H1 (cell line): ENCODE measurements around the gene MBNL1. TPM values are rescaled to one million over a fixed set of nuclear protein-coding genes. Genes with fewer than 3 reads are reported as not detected.

Experiments
- CTCF ChIA-PET: fragments of 300-600 bp; sonication (Branson Sonifier 250); formaldehyde crosslinking; loops from one replicate; lab custom pipeline; 2021; ENCODE audit not compliant: partially characterized antibody; lab: Charles Lee
- POLR2A ChIA-PET: fragments of 300-600 bp; sonication (Branson Sonifier 250); formaldehyde crosslinking; loops from one replicate; lab custom pipeline; 2021; ENCODE audit warnings: inconsistent platforms; ENCODE audit not compliant: partially characterized antibody; lab: Charles Lee
- DNase-seq, 2 experiments: peaks; one replicate each; pipeline versions ENCODE4 v3.0.0 to v3.0.0-alpha.2; 2010 to 2022; ENCODE audit warnings: low spot score in 2 of 2, low read depth in 1 of 2, mixed read lengths in 1 of 2
- FAIRE-seq: peaks from 2 replicates; lab custom pipeline; 2011; peaks lifted over from hg19 to GRCh38; lab: Jason Lieb, UNC
- H2AFZ ChIP-seq: 2 replicates; pipeline ENCODE4 v1.8.1; 2012; ENCODE audit warnings: low read length, inconsistent platforms
- H2AK5ac ChIP-seq: 2 replicates; pipeline ENCODE4 v1.6.1; 2013; ENCODE audit warnings: low read depth, low read length
- H2BK120ac ChIP-seq: replicated peaks from 2 replicates; pipeline ENCODE3; 2013; ENCODE audit warnings: low read depth, low read length, inconsistent platforms
- H2BK12ac ChIP-seq: 2 replicates; pipeline ENCODE4 v1.6.1; 2013; ENCODE audit warnings: low read depth, low read length
- H2BK15ac ChIP-seq: 2 replicates; pipeline ENCODE4 v1.6.1; 2013; ENCODE audit warnings: low read length
- H2BK20ac ChIP-seq: 2 replicates; pipeline ENCODE4 v1.6.1; 2013; ENCODE audit warnings: low read length
- H2BK5ac ChIP-seq: 2 replicates; pipeline ENCODE4 v1.6.1; 2013; ENCODE audit warnings: low read depth, low read length
- H3K14ac ChIP-seq: 2 replicates; pipeline ENCODE4 v1.6.1; 2013; ENCODE audit warnings: inconsistent platforms; ENCODE audit not compliant: insufficient read length
- H3K18ac ChIP-seq: 2 replicates; pipeline ENCODE4 v1.6.1; 2013; ENCODE audit warnings: low read length; ENCODE audit errors: extremely low read depth
- H3K23ac ChIP-seq: 2 replicates; pipeline ENCODE4 v1.6.1; 2013; ENCODE audit warnings: inconsistent platforms; ENCODE audit not compliant: insufficient read length
- H3K23me2 ChIP-seq: 2 replicates; pipeline ENCODE4 v1.6.1; 2013; ENCODE audit warnings: low read depth, low read length
- H3K27ac ChIP-seq: 2 replicates; pipeline ENCODE4 v1.6.1; 2011; ENCODE audit warnings: low read depth, low read length, inconsistent platforms
- H3K27me3 ChIP-seq, 4 experiments: replicated peaks in 1 of 4; 1 replicate in 1 of 4; 2 replicates in 3 of 4; pipeline versions ENCODE4 v1.6.1 to v1.8.1; 2011 to 2013; ENCODE audit warnings: low read length in 3 of 4, mild to moderate bottlenecking in 3 of 4, inconsistent platforms in 2 of 4, mixed read lengths in 2 of 4, moderate library complexity in 1 of 4; ENCODE audit not compliant: control insufficient read depth in 3 of 4, insufficient read depth in 3 of 4; ENCODE audit errors: extremely low read depth in 1 of 4
- H3K36me3 ChIP-seq, 4 experiments: 2 replicates each; pipeline versions ENCODE4 v1.6.1 to v1.8.1; 2011 to 2013; ENCODE audit warnings: mild to moderate bottlenecking in 4 of 4, low read length in 3 of 4, moderate library complexity in 2 of 4, control low read depth in 1 of 4, inconsistent platforms in 1 of 4; ENCODE audit not compliant: insufficient read depth in 4 of 4, control insufficient read depth in 2 of 4
- H3K4ac ChIP-seq: replicated peaks from 2 replicates; pipeline ENCODE3; 2013; ENCODE audit warnings: low read length, low read depth, mixed read lengths, inconsistent platforms; ENCODE audit not compliant: insufficient read length
- H3K4me1 ChIP-seq, 4 experiments: replicated peaks in 1 of 4; 1 replicate in 1 of 4; 2 replicates in 3 of 4; pipeline versions ENCODE4 v1.6.1 to v1.8.1; 2011 to 2013; ENCODE audit warnings: low read length in 3 of 4, inconsistent platforms in 2 of 4, mixed read lengths in 1 of 4; ENCODE audit not compliant: insufficient read depth in 4 of 4, control insufficient read depth in 3 of 4
- H3K4me2 ChIP-seq, 2 experiments: 2 replicates each; pipeline versions ENCODE4 v1.6.1 to v1.8.1; 2011 to 2013; ENCODE audit warnings: low read depth in 2 of 2, low read length in 2 of 2, control low read depth in 1 of 2, inconsistent platforms in 1 of 2, mild to moderate bottlenecking in 1 of 2; ENCODE audit not compliant: insufficient read depth in 1 of 2
- H3K4me3 ChIP-seq, 4 experiments: fragments of 200-600, 300-600 bp in 1 of 4; sonication (generic), shearing (Covaris generic), sonication (Bioruptor Twin) in 1 of 4; 2 replicates each; pipeline versions ENCODE4 v1.5.1 to v1.8.1; 2011 to 2016; ENCODE audit warnings: low read length in 4 of 4, low read depth in 3 of 4, control low read depth in 2 of 4, inconsistent platforms in 2 of 4, mild to moderate bottlenecking in 2 of 4, mixed read lengths in 1 of 4, moderate library complexity in 1 of 4; ENCODE audit not compliant: insufficient read depth in 2 of 4; ENCODE audit errors: extremely low read depth in 1 of 4
- H3K56ac ChIP-seq: replicated peaks from 2 replicates; pipeline ENCODE3; 2013; ENCODE audit warnings: low read depth, mild to moderate bottlenecking, mixed read lengths, low read length, inconsistent platforms; ENCODE audit not compliant: insufficient read length
- H3K79me1 ChIP-seq: 2 replicates; pipeline ENCODE4 v1.6.1; 2013; ENCODE audit warnings: low read depth, low read length, control low read depth
- H3K79me2 ChIP-seq, 2 experiments: 2 replicates each; pipeline versions ENCODE4 v1.6.1 to v1.8.1; 2012 to 2013; ENCODE audit warnings: low read length in 2 of 2, mild to moderate bottlenecking in 2 of 2, inconsistent platforms in 1 of 2; ENCODE audit not compliant: insufficient read depth in 2 of 2, control insufficient read depth in 1 of 2
- H3K9ac ChIP-seq, 4 experiments: replicated peaks in 1 of 4; 1 replicate in 1 of 4; 2 replicates in 3 of 4; pipeline versions ENCODE4 v1.6.1 to v1.8.1; 2011 to 2013; ENCODE audit warnings: low read depth in 3 of 4, low read length in 3 of 4, control low read depth in 2 of 4, mild to moderate bottlenecking in 2 of 4, moderate library complexity in 2 of 4, inconsistent platforms in 1 of 4; ENCODE audit errors: extremely low read depth in 1 of 4
- H3K9me3 ChIP-seq, 2 experiments: 2 replicates each; pipeline versions ENCODE4 v1.6.1 to v1.8.1; 2012 to 2013; ENCODE audit warnings: mild to moderate bottlenecking in 2 of 2, moderate library complexity in 2 of 2, control low read depth in 1 of 2, inconsistent platforms in 1 of 2, low read depth in 1 of 2, low read length in 1 of 2, mixed read lengths in 1 of 2; ENCODE audit not compliant: insufficient read depth in 2 of 2
- H4K20me1 ChIP-seq, 2 experiments: replicated peaks in 1 of 2; 2 replicates each; pipeline versions ENCODE3 to v1.8.1; 2011 to 2013; ENCODE audit warnings: inconsistent platforms in 2 of 2, low read length in 2 of 2, mild to moderate bottlenecking in 1 of 2; ENCODE audit not compliant: insufficient read depth in 2 of 2, control insufficient read depth in 1 of 2
- H4K5ac ChIP-seq: 2 replicates; pipeline ENCODE4 v1.6.1; 2013; ENCODE audit warnings: low read length, low read depth, mixed read lengths, inconsistent platforms; ENCODE audit not compliant: insufficient read length
- H4K8ac ChIP-seq: 2 replicates; pipeline ENCODE4 v1.8.0; 2013; ENCODE audit warnings: mild to moderate bottlenecking, moderate library complexity, low read length, inconsistent platforms; ENCODE audit not compliant: insufficient read depth; ENCODE audit errors: extremely low read depth
- H4K91ac ChIP-seq: replicated peaks from 2 replicates; pipeline ENCODE3; 2013; ENCODE audit warnings: low read length, mixed read lengths, inconsistent platforms; ENCODE audit not compliant: insufficient read length
- BCL11A ChIP-seq, 2 experiments: IDR thresholded peaks; one replicate each; pipeline ENCODE4 v1.6.1; 2011; ENCODE audit warnings: low read depth in 2 of 2, low read length in 2 of 2, mild to moderate bottlenecking in 2 of 2
- EP300 ChIP-seq, 2 experiments: IDR thresholded peaks; 1 replicate in 1 of 2; 2 replicates in 1 of 2; pipeline ENCODE4 v1.6.1; 2011 to 2012; ENCODE audit warnings: low read depth in 2 of 2, low read length in 2 of 2, mild to moderate bottlenecking in 2 of 2, borderline replicate concordance in 1 of 2, inconsistent platforms in 1 of 2, moderate library complexity in 1 of 2
- GABPA ChIP-seq: IDR thresholded peaks from 2 replicates; pipeline ENCODE4 v1.6.1; 2011; ENCODE audit warnings: mild to moderate bottlenecking, low read length, moderate library complexity, borderline replicate concordance; ENCODE audit not compliant: insufficient read depth
- GTF2F1 ChIP-seq: IDR thresholded peaks from 2 replicates; pipeline ENCODE4 v1.6.1; 2012; ENCODE audit warnings: low read depth, low read length, improper control_type of control experiment, borderline replicate concordance
- JUN ChIP-seq: IDR thresholded peaks from 2 replicates; pipeline ENCODE4 v1.6.1; 2011; ENCODE audit warnings: low read depth, mild to moderate bottlenecking, improper control_type of control experiment, low read length
- KDM1A ChIP-seq: fragments of 200-600, 300-600 bp; sonication (generic); IDR thresholded peaks from 2 replicates; pipeline ENCODE4 v1.7.1; 2016; ENCODE audit warnings: mild to moderate bottlenecking, low read length, borderline replicate concordance
- SRF ChIP-seq: IDR thresholded peaks from 2 replicates; pipeline ENCODE4 v1.6.1; 2011; ENCODE audit warnings: mild to moderate bottlenecking, low read depth, low read length, moderate library complexity
- TCF12 ChIP-seq: IDR thresholded peaks from 2 replicates; pipeline ENCODE4 v1.6.1; 2011; ENCODE audit warnings: low read depth, mild to moderate bottlenecking, low read length
- TEAD4 ChIP-seq: IDR thresholded peaks from 2 replicates; pipeline ENCODE4 v1.6.1; 2012; ENCODE audit warnings: low read depth, low read length, inconsistent platforms, mixed read lengths
- YY1 ChIP-seq: IDR thresholded peaks from 2 replicates; pipeline ENCODE4 v1.6.1; 2011; ENCODE audit warnings: low read depth, mild to moderate bottlenecking, low read length
- ZNF274 ChIP-seq: IDR thresholded peaks from 2 replicates; pipeline ENCODE4 v1.7.0; 2012; ENCODE audit warnings: low read length, borderline replicate concordance; ENCODE audit errors: extremely low read depth
- WGBS, 2 experiments: shearing (Covaris generic) in 1 of 2; methylation state at CpG; one replicate each; pipeline versions ENCODE4 v1.1.6 to v1.1.7; 2013 to 2015; ENCODE audit warnings: low lambda C conversion rate in 2 of 2, mixed read lengths in 2 of 2, inconsistent platforms in 1 of 2, low coverage in 1 of 2, missing lambda C conversion rate in 1 of 2; ENCODE audit not compliant: insufficient replicate concordance in 2 of 2, insufficient coverage in 1 of 2, insufficient read length in 1 of 2; ENCODE audit errors: extremely low coverage in 1 of 2, missing lambda C conversion rate in 1 of 2; 5-methylcytosine and 5-hydroxymethylcytosine counted together
- polyA plus RNA-seq, 7 experiments: library from polyadenylated mRNA; depleted of rRNA in 3 of 7; stranded (reverse) in 5 of 7; unstranded in 2 of 7; fragments of >200 nt in 5 of 7; fragments of 200-250 nt in 2 of 7; gene quantifications; 1 replicate in 5 of 7; 2 replicates in 1 of 7; 4 replicates in 1 of 7; pipeline versions ENCODE4 v1.2.1 to v1.2.3, GENCODE V29; 2011 to 2013; ENCODE audit warnings: missing spikeins in 2 of 7, mixed read lengths in 2 of 7
- total RNA-seq: library from RNA; stranded (reverse); fragmentation: NEBNext Ultra II Directional; extraction: Animal tissue kit (Norgen Biotek cat#: 25700); gene quantifications from 2 replicates; pipeline ENCODE4 v1.2.1, GENCODE V29; 2021
- TF ChIP-seq, protein P1 (sequence below), 3 experiments: IDR thresholded peaks; 1 replicate in 2 of 3; 2 replicates in 1 of 3; pipeline versions ENCODE4 v1.5.1 to v1.6.1; 2011; ENCODE audit warnings: low read length in 3 of 3, mild to moderate bottlenecking in 3 of 3, inconsistent platforms in 2 of 3, low read depth in 1 of 3, moderate library complexity in 1 of 3; ENCODE audit not compliant: insufficient read depth in 1 of 3; ENCODE audit errors: control extremely low read depth in 1 of 3

MBNL1 gene
- total and polyA plus RNA-seq, 2 of the 8 experiments (the other 6 are each of a cell fraction or from before 2014, with no cell fraction given), result 5.0 to 16.4 TPM

DNA sequence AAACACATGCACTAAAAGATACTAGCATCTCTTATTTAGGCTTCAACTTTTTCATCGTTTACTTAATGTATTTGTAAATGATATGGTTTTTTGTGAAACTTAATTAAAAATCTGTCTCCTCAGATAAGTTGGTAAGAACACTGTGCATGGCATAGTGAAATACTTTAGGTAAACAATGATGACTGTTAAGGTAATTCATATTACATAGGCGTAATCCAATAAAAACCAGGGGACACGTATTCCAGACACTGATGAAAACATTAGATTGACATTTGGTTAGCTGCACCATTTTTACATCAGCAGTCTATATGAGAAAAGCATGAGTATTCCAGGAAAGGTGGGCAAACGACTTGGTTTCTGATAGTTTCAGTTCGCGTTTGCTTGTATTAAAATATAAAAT is 170.0 kb downstream of the MBNL1 start:
- Histone ChIP-seq H3K27me3 (peaks cover 0 to 1% (median 0%) of the 10 kb centered on the region in 4 experiments; a peak in 1 of 7 replicates), H4K91ac (no peak overlapping the region), H3K18ac (no peak overlapping the region), H3K56ac (no peak overlapping the region), H4K20me1 (no peaks in the 10 kb centered on the region), H3K4me1 (no peaks in the 10 kb centered on the region), H3K79me2 (peaks cover 0 to 5% of the 10 kb centered on the region in 2 experiments; a peak in 1 of 4 replicates), H2BK20ac (no peak overlapping the region), H3K9ac (no peak overlapping the region), H2AFZ (no peak overlapping the region), H3K4me3 (no peak overlapping the region), H3K9me3 (no peaks in the 10 kb centered on the region), H3K4ac (no peak overlapping the region), H4K8ac (no peak overlapping the region), H2BK5ac (no peak overlapping the region), H3K23me2 (no peaks in the 10 kb centered on the region), H2BK120ac (no peak overlapping the region), H2BK15ac (no peak overlapping the region), H3K14ac (no peak overlapping the region), H2AK5ac (no peak overlapping the region), H3K23ac (no peak overlapping the region), H3K79me1 (no peaks in the 10 kb centered on the region), H3K27ac (no peak overlapping the region), H2BK12ac (no peak overlapping the region), H3K36me3 (peaks cover 0 to 2% (median 0%) of the 10 kb centered on the region in 4 experiments; a peak in 1 of 8 replicates), H4K5ac (no peak overlapping the region), H3K4me2 (no peak overlapping the region)
- DNase-seq (no peak), FAIRE-seq (no peak)
- CTCF ChIA-PET, result no interaction called here
- POLR2A ChIA-PET, result no interaction called here
- 89% methylated on average over 6 of the region's 6 CpGs; no CpG with 5 or more reads in 1 of the 2 experiments for WGBS, 2 experiments
- TF ChIP-seq KDM1A, result no peak
- no peak for TF ChIP-seq SRF
- no peak for TF ChIP-seq EP300 (IDR thresholded peaks at IDR 0.05; ENCODE audit: borderline replicate concordance in 1 of 2, low read depth in 2 of 2, low read length in 2 of 2)
- no peak for TF ChIP-seq ZNF274
- TF ChIP-seq TEAD4, result no peak
- TF ChIP-seq GABPA, result no peak
- no peak for TF ChIP-seq YY1
- TF ChIP-seq GTF2F1, result no peak
- no peak for TF ChIP-seq TCF12
- TF ChIP-seq BCL11A (IDR thresholded peaks at IDR 0.05; ENCODE audit: low read depth in 2 of 2, low read length in 2 of 2), result no peak
- TF ChIP-seq, protein P1, sequence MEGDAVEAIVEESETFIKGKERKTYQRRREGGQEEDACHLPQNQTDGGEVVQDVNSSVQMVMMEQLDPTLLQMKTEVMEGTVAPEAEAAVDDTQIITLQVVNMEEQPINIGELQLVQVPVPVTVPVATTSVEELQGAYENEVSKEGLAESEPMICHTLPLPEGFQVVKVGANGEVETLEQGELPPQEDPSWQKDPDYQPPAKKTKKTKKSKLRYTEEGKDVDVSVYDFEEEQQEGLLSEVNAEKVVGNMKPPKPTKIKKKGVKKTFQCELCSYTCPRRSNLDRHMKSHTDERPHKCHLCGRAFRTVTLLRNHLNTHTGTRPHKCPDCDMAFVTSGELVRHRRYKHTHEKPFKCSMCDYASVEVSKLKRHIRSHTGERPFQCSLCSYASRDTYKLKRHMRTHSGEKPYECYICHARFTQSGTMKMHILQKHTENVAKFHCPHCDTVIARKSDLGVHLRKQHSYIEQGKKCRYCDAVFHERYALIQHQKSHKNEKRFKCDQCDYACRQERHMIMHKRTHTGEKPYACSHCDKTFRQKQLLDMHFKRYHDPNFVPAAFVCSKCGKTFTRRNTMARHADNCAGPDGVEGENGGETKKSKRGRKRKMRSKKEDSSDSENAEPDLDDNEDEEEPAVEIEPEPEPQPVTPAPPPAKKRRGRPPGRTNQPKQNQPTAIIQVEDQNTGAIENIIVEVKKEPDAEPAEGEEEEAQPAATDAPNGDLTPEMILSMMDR (IDR thresholded peaks at IDR 0.05; ENCODE audit: control extremely low read depth in 1 of 3, insufficient read depth in 1 of 3, low read depth in 1 of 3, low read length in 3 of 3), result no peak
- no peak for TF ChIP-seq JUN
